Adrenal gland (tissue), 12 donors: Measurements from ENCODE around the gene BABAM2. TPM values are rescaled to one million over a fixed set of nuclear protein-coding genes. Genes with fewer than 3 reads are reported as not detected.
"Not testable (repeated sequence)": the region's sequence is repeated elsewhere in the genome, so short reads cannot be mapped to it uniquely, and the experiment has no call there.

Experiments
- DNase-seq, 7 donors: peaks; one replicate each; pipeline ENCODE4 v3.0.0-alpha.2; 2019 to 2020
- H3K27ac ChIP-seq, 5 donors: fragments of 200-600 bp; sonication (generic) in 4 of 5; 1 replicate in 3 of 5; 2 replicates in 2 of 5; pipeline versions ENCODE4 v1.5.1 to v1.8.0; 2016 to 2020; ENCODE audit warnings: mild to moderate bottlenecking in 1 of 5
- H3K27me3 ChIP-seq: fragments of 200-600 bp; 2 replicates; pipeline ENCODE4 v1.8.0; 2021
- H3K36me3 ChIP-seq, 2 donors: fragments of 200-600 bp; replicated peaks in 1 of 2; 1 replicate in 1 of 2; 2 replicates in 1 of 2; pipeline versions ENCODE4 v1.5.1 to v1.8.0; 2018 to 2022
- H3K4me1 ChIP-seq, 2 donors: fragments of 200-600 bp; replicated peaks in 1 of 2; 1 replicate in 1 of 2; 2 replicates in 1 of 2; pipeline versions ENCODE4 v1.5.1 to v1.8.0; 2018 to 2021
- H3K4me3 ChIP-seq, 4 donors: fragments of 200-600 bp; sonication (generic) in 3 of 4; one replicate each; pipeline ENCODE4 v1.5.1; 2016 to 2018
- H3K9me3 ChIP-seq, 3 donors: fragments of 200-600 bp; sonication (generic) in 1 of 3; replicated peaks in 1 of 3; 1 replicate in 2 of 3; 2 replicates in 1 of 3; pipeline versions ENCODE4 v1.5.1 to v1.8.0; 2016 to 2021
- POLR2A ChIP-seq, 2 donors: fragments of 450-650 bp; IDR thresholded peaks; one replicate each; pipeline ENCODE4 v1.6.1; 2017; ENCODE audit warnings: antibody characterized with exemption in 2 of 2, mild to moderate bottlenecking in 2 of 2, moderate library complexity in 1 of 2
- WGBS, 4 donors: extraction: QIAGEN DNeasy Blood & Tissue Kit in 2 of 4; methylation state at CpG; one replicate each; pipeline versions ENCODE4 v1.1.5 to v1.1.7; 2013 to 2017; 5-methylcytosine and 5-hydroxymethylcytosine counted together
- intact Hi-C, 2 donors: fragments of 100-400 bp; cut with DNase I; formaldehyde crosslinking; loops; one replicate each; pipeline versions ENCODE4 v1.14.1 to v1.15.0; 2022 to 2023
- polyA plus RNA-seq, 3 donors: library from polyadenylated mRNA; stranded (reverse); fragments of 200-250 nt in 2 of 3; fragments of 350-450 nt in 1 of 3; fragmentation: Illumina TruSeq in 1 of 3; extraction: RNeasy Lipid Tissue Mini Kit (QIAGEN cat#74804) in 1 of 3; gene quantifications; one replicate each; pipeline ENCODE4 v1.2.3, GENCODE V29; 2013 to 2014
- total RNA-seq, 9 donors: library from RNA; depleted of rRNA in 4 of 9; stranded (reverse); fragments of >200 nt in 4 of 9; fragments of 120-200 nt in 1 of 9; fragmentation: NEBNext Ultra II Directional in 1 of 9; extraction: Animal tissue kit (Norgen Biotek cat#: 25700) in 1 of 9; gene quantifications; one replicate each; pipeline versions ENCODE4 v1.1.0 to v1.2.4, GENCODE V29; 2013 to 2023
- TF ChIP-seq, protein P1 (sequence below), 6 experiments: fragments of 450-650 bp in 4 of 6; fragments of 200-600 bp in 2 of 6; sonication (generic) in 1 of 6; IDR thresholded peaks; 1 replicate in 5 of 6; 2 replicates in 1 of 6; pipeline versions ENCODE4 v1.5.1 to v1.8.0; 2016 to 2021; ENCODE audit warnings: antibody characterized with exemption in 6 of 6, mild to moderate bottlenecking in 2 of 6, moderate library complexity in 1 of 6
- donor health status: healthy with polysubstance abuse.
- donor health status: Bipolar disorder and iron deficiency.
- donor health status: DM: yes; HTN: yes; CAD: no.
- donor health status: DM: no; HTN: no; CAD: no.
- donor health status: DM: no; HTN: no; CAD: no.
- donor health status: DM: yes; HTN: yes; CAD: no.

BABAM2 gene
- total and polyA plus RNA-seq, 12 donors = 88.2 to 925 (median 357) TPM

DNA sequence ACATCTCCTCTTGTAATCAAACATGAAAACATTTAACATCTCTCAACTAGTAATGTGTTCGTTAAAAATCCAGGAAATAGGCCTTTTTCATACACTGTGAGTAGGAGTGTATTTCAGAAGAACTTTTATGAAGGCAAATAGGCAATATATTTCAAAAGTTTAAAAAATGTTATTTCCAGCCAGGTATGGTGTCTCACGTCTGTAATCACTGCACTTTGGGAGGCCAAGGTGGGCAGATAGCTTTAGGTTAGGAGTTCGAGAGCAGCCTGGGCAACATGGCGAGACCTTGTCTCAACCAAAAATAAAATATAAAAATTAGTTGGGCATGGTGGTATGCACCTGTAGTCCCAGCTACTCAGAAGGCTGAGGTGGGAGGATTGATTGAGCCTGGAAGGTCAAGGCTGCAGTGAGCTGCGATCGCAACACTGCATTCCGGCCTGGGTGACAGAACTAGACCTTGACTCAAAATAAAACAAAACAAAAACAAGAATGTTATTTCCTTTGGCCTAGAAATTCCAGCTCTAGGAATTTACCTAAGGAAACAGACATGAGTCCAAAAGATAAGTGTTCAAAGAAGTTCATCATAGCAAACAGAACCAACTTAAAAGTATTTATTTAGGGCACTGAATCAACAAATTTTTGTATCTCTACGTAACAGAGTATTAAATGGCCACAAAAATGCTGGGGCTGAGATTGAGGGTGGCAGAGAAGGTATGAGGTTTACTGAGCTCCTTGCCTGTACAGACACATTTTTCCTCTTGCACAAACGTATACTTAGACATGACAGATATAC lies 15.2 kb upstream of the BABAM2 start:
- no peak for TF ChIP-seq POLR2A (IDR thresholded peaks at IDR 0.05)
- TF ChIP-seq, protein P1, sequence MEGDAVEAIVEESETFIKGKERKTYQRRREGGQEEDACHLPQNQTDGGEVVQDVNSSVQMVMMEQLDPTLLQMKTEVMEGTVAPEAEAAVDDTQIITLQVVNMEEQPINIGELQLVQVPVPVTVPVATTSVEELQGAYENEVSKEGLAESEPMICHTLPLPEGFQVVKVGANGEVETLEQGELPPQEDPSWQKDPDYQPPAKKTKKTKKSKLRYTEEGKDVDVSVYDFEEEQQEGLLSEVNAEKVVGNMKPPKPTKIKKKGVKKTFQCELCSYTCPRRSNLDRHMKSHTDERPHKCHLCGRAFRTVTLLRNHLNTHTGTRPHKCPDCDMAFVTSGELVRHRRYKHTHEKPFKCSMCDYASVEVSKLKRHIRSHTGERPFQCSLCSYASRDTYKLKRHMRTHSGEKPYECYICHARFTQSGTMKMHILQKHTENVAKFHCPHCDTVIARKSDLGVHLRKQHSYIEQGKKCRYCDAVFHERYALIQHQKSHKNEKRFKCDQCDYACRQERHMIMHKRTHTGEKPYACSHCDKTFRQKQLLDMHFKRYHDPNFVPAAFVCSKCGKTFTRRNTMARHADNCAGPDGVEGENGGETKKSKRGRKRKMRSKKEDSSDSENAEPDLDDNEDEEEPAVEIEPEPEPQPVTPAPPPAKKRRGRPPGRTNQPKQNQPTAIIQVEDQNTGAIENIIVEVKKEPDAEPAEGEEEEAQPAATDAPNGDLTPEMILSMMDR (IDR thresholded peaks at IDR 0.05) = no peak
- Histone ChIP-seq H3K4me1 (no peaks in the 10 kb centered on the region), H3K27ac (peak overlapping the region in 2 of 5 donors; percentile 43 to 48), H3K4me3 (no peak overlapping the region), H3K36me3 (no peaks in the 10 kb centered on the region), H3K9me3 (no peaks in the 10 kb centered on the region), H3K27me3 (no peaks in the 10 kb centered on the region)
- peak in 6 of 7 donors; percentile 36 to 66 (median 52) for DNase-seq
- intact Hi-C loops = no loop called here
- WGBS, 4 donors = 42 to 48% (median 45%) methylated on average over 9 of the region's 9 CpGs

- intact Hi-C loops = no loop called here
- H3K27me3 ChIP-seq = no peaks in the 10 kb centered on the region
- WGBS, 4 donors = 76 to 95% (median 85%) methylated on average over 2 of the region's 2 CpGs
- DNase-seq = no peak
- H3K27ac ChIP-seq = no peak overlapping the region
- H3K36me3 ChIP-seq = no peaks in the 10 kb centered on the region
- TF ChIP-seq POLR2A (IDR thresholded peaks at IDR 0.05) = no peak
- TF ChIP-seq, protein P1 (IDR thresholded peaks at IDR 0.05) = no peak
- H3K9me3 ChIP-seq = no peaks in the 10 kb centered on the region
- no peaks in the 10 kb centered on the region for H3K4me1 ChIP-seq
- no peak overlapping the region for H3K4me3 ChIP-seq
Measured at GRCh38 chr2:27878825-27879224, 11.7 kb upstream of the BABAM2 start.

DNA sequence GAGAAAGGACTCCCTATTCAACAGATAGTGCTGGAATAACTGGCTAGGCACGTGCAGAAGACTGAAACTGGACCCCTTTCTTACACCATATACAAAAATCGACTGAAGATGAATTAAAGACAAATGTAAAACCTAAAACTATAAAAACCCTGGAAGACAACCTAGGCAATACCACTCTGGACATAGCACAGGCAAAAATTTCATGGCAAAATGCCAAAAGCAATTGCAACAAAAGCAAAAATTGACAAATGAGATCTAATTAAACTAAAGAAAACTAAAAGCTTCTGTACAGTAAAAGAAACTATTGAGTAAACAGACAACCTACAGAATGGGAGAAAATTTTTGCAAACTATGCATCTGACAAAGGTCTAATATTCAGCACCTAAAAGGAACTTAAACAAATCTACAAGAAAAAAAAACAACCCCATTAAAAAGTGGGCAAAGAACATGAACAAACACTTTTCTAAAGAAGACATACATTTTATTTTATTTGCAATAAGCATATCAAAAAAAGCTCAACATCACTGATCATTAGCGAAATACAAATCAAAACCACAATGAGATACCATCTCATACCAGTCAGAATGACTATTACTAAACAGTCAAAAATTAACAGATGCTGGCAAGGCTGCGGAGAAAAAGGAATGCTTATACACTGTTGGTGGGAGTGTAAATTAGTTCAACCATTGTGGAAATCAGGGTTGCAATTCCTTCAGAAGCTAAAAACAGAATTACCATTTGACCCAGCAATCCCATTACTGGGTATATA lies 8.5 kb upstream of the BABAM2 start:
- not testable (repeated sequence) for DNase-seq, H3K27me3 ChIP-seq, H3K9me3 ChIP-seq, H3K36me3 ChIP-seq, H3K27ac ChIP-seq, H3K4me3 ChIP-seq
- peaks cover 19 to 26% of the 10 kb centered on the region in 2 donors for H3K4me1 ChIP-seq
- intact Hi-C loops = loop anchor here in 1 of 2 donors (10.0 kb wide), 1 partner anchor 107 kb away; the partner anchor contains the start of gene MRPL33
- 92 to 96% (median 94%) methylated on average over 4 of the region's 4 CpGs for WGBS, 4 donors

- intact Hi-C loops = loop anchor here in 1 of 2 donors (10.0 kb wide), 1 partner anchor 108 kb away; the partner anchor contains the start of gene MRPL33
- H3K27me3 ChIP-seq, H3K4me3 ChIP-seq, H3K36me3 ChIP-seq, H3K27ac ChIP-seq, DNase-seq, H3K9me3 ChIP-seq: not testable (repeated sequence)
- H3K4me1 ChIP-seq = peaks cover 19 to 32% of the 10 kb centered on the region in 2 donors
- 95 to 100% (median 99%) methylated on average over 1 of the region's 1 CpG for WGBS, 4 donors
Measured at GRCh38 chr2:27882584-27882922, 8.0 kb upstream of the BABAM2 start.

DNA sequence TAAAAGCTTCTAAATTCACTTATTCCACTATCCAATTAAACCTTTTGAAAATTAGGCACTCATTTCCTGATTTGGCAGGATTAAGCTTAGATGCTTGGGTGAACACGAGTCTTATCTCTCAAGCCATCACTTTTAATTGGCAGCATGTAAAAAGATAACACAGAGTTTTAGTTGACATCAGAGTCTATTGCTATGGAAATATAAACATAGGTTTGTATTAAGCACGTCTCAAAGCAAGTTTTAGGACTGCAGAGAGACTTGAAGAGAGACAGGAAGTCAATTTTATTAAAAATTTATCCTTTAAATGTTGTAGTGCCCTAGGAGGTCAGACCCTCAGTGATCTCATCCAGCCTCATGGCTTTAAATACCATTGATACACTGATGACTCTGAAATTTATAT lies 5.9 kb upstream of the BABAM2 start:
- no peaks in the 10 kb centered on the region for H3K36me3 ChIP-seq
- H3K27me3 ChIP-seq = no peaks in the 10 kb centered on the region
- TF ChIP-seq, protein P1 (IDR thresholded peaks at IDR 0.05) = no peak
- no peak for TF ChIP-seq POLR2A (IDR thresholded peaks at IDR 0.05)
- H3K27ac ChIP-seq = peak overlapping the region in 1 of 5 donors; percentile 50
- H3K4me1 ChIP-seq = peaks cover 33 to 50% of the 10 kb centered on the region in 2 donors
- WGBS, 4 donors = 5 to 26% (median 7%) methylated on average over 2 of the region's 2 CpGs
- H3K4me3 ChIP-seq = no peak overlapping the region
- no peak for DNase-seq
- H3K9me3 ChIP-seq = no peaks in the 10 kb centered on the region
- intact Hi-C loops = loop anchor here in 1 of 2 donors (10.0 kb wide), 1 partner anchor 110 kb away; the partner anchor contains the start of gene MRPL33
